HG02852 (cell line): ENCODE results near the gene NABP2.
"Not testable (repeated sequence)": the region's sequence is repeated elsewhere in the genome, so short reads cannot be mapped to it uniquely, and the experiment has no call there.

Experiments used
- ATAC-seq: cut with Tn5 transposase; IDR thresholded peaks from one replicate; pipeline ENCODE4 v1.9.1; 2021; ENCODE audit warnings: mild to moderate bottlenecking, moderate library complexity; ENCODE audit not compliant: unreplicated experiment

The NABP2 gene

DNA sequence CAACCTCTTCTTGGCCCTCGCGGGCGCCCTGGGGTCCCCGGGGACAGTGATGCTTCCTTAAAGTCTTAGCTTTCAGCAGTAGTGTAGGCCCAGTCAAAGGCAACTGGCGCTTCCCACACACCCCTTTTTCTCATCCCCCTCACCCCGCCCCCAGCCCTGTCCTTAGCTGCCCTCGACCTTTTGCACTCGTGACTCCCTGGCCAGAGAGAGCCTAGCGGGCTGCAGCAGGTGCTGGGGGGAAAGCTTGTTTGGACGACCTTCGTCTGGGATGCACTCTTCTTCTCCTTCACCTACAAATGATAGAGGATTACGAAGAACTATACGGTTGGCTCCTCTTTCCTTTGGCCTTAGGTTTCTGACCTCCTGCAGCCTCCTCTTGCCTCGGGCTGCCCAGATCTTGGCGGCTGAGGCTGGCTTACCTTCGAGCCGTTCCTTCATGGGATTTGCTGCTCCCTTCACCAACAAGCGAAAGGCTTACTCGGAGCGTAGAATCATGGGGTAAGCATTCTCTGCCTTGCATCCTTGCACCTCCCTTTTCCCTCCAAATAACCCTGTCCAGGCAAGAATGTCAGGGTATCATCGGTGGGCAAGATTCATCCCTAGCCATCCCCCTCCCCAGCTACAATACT, 43.4 kb downstream of the NABP2 start:
- no peak for ATAC-seq

- ATAC-seq, result no peak
Observed at GRCh38 chr12:56271031-56271430, 46.9 kb downstream of the NABP2 start.

GRCh38 chr12:56272468-56272867, 48.3 kb downstream of the NABP2 start:
- ATAC-seq, result not testable (repeated sequence)

- ATAC-seq, result no peak
Observed at GRCh38 chr12:56274299-56274698, 50.2 kb downstream of the NABP2 start.

DNA sequence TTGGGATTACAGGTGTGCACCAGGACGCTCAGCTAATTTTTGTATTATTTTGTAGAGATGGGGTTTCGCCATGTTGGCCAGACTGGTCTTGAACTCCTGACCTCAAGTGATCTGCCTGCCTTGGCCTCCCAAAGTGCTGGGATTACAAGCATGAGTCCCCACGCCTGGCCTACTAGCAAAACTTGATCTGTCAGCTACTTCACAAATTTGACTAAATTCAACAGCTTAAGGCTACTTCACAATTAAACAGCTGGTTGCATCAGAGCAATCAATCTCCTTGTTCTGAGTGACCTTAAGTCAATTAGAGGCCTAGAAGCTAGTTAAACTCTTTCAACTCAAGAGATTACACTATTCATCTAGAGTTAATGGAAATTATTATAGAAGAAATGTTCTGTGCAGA, 54.8 kb downstream of the NABP2 start:
- no peak for ATAC-seq
